SU-DHL-6 (cell line): ENCODE data around the gene APBA2.

Experiments used
- H2AFZ ChIP-seq: fragments of 200-600 bp; sonication (generic); 2 replicates; pipeline ENCODE4 v1.6.1; 2014; ENCODE audit warnings: low read depth, mild to moderate bottlenecking, moderate library complexity, mixed read lengths, antibody characterized with exemption, low read length; ENCODE audit not compliant: severe bottlenecking
- H3F3A ChIP-seq: fragments of 200-600 bp; shearing (Covaris generic); 2 replicates; pipeline ENCODE4 v1.6.0; 2016; ENCODE audit warnings: antibody characterized with exemption, mild to moderate bottlenecking; ENCODE audit not compliant: insufficient read depth
- H3K27ac ChIP-seq: fragments of 200-600 bp; sonication (generic); 2 replicates; pipeline ENCODE4 v1.5.1; 2016; ENCODE audit warnings: low read depth, mild to moderate bottlenecking, low read length, moderate library complexity, mixed read lengths
- H3K27me3 ChIP-seq: fragments of 200-600 bp; sonication (generic), shearing (Covaris generic); 2 replicates; pipeline ENCODE4 v1.6.0; 2014; ENCODE audit warnings: mild to moderate bottlenecking, low read length
- H3K36me3 ChIP-seq: fragments of 200-600 bp; sonication (generic); 2 replicates; pipeline ENCODE4 v1.6.1; 2014; ENCODE audit warnings: mild to moderate bottlenecking, low read length, mixed read lengths
- H3K4me2 ChIP-seq: fragments of 300-600, 200-600 bp; shearing (Covaris generic), sonication (generic); 2 replicates; pipeline ENCODE4 v1.6.0; 2014; ENCODE audit warnings: low read length, low read depth, mild to moderate bottlenecking; ENCODE audit not compliant: poor library complexity, severe bottlenecking
- H3K4me3 ChIP-seq: fragments of 200-600 bp; sonication (generic); 2 replicates; pipeline ENCODE4 v1.5.1; 2014; ENCODE audit warnings: antibody characterized with exemption, low read length, mild to moderate bottlenecking, mixed read lengths; ENCODE audit not compliant: insufficient read depth, poor library complexity, severe bottlenecking
- H3K79me2 ChIP-seq: fragments of 200-600 bp; sonication (generic); 2 replicates; pipeline ENCODE4 v1.6.1; 2014; ENCODE audit warnings: mild to moderate bottlenecking, low read length, moderate library complexity; ENCODE audit not compliant: insufficient read depth
- H3K9ac ChIP-seq: fragments of 200-600 bp; sonication (generic); 2 replicates; pipeline ENCODE4 v1.7.0; 2014; ENCODE audit warnings: mild to moderate bottlenecking, low read length
- H3K9me2 ChIP-seq: fragments of 200-600 bp; sonication (generic); replicated peaks from 2 replicates; pipeline ENCODE4 v1.6.1; 2014; ENCODE audit warnings: low read length; ENCODE audit not compliant: insufficient read depth
- H3K9me3 ChIP-seq: fragments of 200-600 bp; sonication (generic); 2 replicates; pipeline ENCODE4 v1.6.1; 2014; ENCODE audit warnings: low read length, mixed read lengths; ENCODE audit not compliant: insufficient read depth
- H4K20me1 ChIP-seq: fragments of 200-600 bp; sonication (generic); 2 replicates; pipeline ENCODE4 v1.6.1; 2014; ENCODE audit warnings: low read depth, mild to moderate bottlenecking, antibody characterized with exemption, low read length, moderate library complexity, mixed read lengths
- EZH2phosphoT487 ChIP-seq: fragments of 200-600 bp; sonication (generic), shearing (Covaris generic); conservative IDR thresholded peaks from 2 replicates; pipeline ENCODE4 v1.6.1; 2018; ENCODE audit warnings: mild to moderate bottlenecking, antibody characterized with exemption, low read length, moderate library complexity, mixed read lengths
- TF ChIP-seq, protein P1 (sequence below): fragments of 200-600 bp; sonication (generic); IDR thresholded peaks from one replicate; pipeline ENCODE4 v1.5.1; 2017; ENCODE audit warnings: antibody characterized with exemption, mild to moderate bottlenecking, low read length, moderate library complexity; ENCODE audit not compliant: insufficient read depth, poor library complexity, severe bottlenecking

APBA2 gene

DNA sequence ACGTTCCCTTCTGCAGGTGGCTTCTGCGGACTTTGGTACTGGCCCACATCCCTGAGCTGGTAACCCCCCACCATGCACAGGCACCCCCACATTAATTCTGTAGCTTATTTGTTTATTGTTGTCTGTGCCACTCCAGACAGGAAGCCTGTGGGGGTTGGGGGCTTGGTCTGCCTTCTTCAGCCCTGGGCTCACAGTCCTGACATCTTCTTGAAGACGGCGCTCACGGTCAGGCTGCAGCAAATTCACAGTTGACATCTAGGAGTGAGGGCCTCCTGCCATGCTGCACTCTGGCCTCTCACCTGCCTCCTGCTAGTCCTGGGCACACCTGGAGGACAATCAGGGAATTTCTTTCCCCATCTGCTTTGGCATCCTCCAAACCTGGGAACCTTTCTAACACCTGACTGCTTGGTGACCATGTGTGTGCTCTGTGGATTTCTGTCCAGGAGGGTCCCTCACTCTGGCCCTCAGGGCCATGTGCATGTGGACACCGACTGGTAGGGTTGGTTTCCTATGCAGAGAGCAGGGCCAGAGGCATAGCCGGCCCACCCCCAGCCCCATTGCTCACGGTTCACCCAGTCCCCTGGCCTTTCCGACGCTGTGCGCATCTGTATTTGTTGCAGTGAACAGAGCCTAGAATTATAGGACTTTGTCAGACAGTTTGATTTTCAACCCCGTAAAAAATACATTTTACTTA lies 68.8 kb downstream of the APBA2 start:
- Histone ChIP-seq H3K4me3 (no peak overlapping the region), H3K36me3 (no peaks in the 10 kb centered on the region), H3F3A (no peaks in the 10 kb centered on the region), H3K79me2 (no peaks in the 10 kb centered on the region), H3K9me3 (no peaks in the 10 kb centered on the region), H2AFZ (no peak overlapping the region), H3K9me2 (no peaks in the 10 kb centered on the region), H4K20me1 (no peaks in the 10 kb centered on the region), H3K4me2 (no peak overlapping the region), H3K27me3 (no peaks in the 10 kb centered on the region), H3K27ac (no peak overlapping the region), H3K9ac (no peak overlapping the region)
- TF ChIP-seq EZH2phosphoT487 = no peak
- TF ChIP-seq, protein P1, sequence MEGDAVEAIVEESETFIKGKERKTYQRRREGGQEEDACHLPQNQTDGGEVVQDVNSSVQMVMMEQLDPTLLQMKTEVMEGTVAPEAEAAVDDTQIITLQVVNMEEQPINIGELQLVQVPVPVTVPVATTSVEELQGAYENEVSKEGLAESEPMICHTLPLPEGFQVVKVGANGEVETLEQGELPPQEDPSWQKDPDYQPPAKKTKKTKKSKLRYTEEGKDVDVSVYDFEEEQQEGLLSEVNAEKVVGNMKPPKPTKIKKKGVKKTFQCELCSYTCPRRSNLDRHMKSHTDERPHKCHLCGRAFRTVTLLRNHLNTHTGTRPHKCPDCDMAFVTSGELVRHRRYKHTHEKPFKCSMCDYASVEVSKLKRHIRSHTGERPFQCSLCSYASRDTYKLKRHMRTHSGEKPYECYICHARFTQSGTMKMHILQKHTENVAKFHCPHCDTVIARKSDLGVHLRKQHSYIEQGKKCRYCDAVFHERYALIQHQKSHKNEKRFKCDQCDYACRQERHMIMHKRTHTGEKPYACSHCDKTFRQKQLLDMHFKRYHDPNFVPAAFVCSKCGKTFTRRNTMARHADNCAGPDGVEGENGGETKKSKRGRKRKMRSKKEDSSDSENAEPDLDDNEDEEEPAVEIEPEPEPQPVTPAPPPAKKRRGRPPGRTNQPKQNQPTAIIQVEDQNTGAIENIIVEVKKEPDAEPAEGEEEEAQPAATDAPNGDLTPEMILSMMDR = no peak

DNA sequence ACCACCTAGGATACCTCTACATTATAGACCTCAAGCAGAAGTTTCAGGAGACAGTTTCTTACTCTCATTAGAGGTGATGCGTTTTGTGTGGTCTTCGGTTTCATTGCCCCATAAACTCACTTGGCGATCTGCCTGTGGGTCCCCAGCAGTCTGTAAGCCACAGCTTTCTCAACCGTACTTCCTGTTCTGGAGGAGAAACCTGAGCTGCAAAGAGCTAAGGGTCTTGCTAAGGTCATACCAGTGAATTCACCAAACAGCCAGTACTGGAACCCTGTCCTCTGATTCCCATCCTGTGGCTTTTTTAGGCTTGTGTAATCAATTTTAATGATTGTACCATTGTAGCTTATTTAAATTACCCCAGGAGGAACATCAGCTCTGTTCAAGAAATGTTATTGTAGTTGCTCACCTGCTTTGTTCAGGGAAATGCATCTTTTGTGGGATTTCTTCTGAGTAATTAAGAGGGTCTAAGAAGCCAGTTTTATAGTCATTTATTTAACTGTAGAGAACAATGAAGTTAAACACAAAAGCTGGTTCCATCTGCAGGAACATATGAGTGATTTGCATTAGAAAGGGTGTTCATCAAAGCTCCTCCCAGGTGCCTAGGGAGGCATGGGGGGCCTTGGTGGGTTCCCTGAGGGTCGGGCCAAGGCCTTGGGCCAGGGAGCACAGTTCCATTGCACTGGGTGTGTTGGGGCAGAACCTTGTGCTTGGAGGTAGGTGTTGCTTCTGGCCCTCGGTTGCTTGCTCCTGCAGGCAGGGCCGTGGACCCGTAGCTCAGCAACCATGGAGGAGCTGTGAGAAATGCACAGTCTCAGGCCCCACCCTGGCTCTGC lies 69.6 kb downstream of the APBA2 start:
- Histone ChIP-seq H3K79me2 (no peaks in the 10 kb centered on the region), H3K9me2 (no peaks in the 10 kb centered on the region), H3K27ac (no peak overlapping the region), H2AFZ (no peak overlapping the region), H3K27me3 (no peaks in the 10 kb centered on the region), H3K9ac (no peak overlapping the region), H3K4me3 (no peak overlapping the region), H4K20me1 (no peaks in the 10 kb centered on the region), H3K4me2 (no peak overlapping the region), H3K9me3 (no peaks in the 10 kb centered on the region), H3K36me3 (no peaks in the 10 kb centered on the region), H3F3A (no peaks in the 10 kb centered on the region)
- TF ChIP-seq, protein P1 = no peak
- no peak for TF ChIP-seq EZH2phosphoT487

DNA sequence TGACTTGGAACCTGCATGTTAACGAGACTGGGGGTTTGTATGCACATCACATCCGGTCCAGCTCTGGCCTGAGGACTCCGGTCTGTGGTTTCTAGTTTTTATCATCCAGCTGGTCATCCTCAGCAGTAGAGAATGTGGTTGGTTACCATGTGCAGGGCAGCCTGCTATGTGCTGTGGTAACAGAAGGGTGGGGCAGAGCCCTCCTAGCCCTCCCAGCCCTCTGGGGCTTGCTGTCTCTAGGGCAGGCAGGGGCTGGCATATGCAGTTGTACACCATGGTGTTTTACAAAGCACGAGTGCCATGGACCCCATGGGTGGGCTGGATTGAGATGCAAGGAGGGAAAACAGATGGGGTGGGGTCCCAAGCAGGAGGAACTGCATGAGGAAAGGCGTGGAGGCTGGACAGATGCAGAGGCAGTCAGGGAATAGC lies 70.2 kb downstream of the APBA2 start:
- H2AFZ ChIP-seq = no peak overlapping the region
- no peaks in the 10 kb centered on the region for H3K9me2 ChIP-seq
- no peaks in the 10 kb centered on the region for H3K9me3 ChIP-seq
- no peak overlapping the region for H3K9ac ChIP-seq
- no peak overlapping the region for H3K4me2 ChIP-seq
- H3K4me3 ChIP-seq = no peak overlapping the region
- H3F3A ChIP-seq = no peaks in the 10 kb centered on the region
- H3K79me2 ChIP-seq = no peaks in the 10 kb centered on the region
- H3K36me3 ChIP-seq = no peaks in the 10 kb centered on the region
- TF ChIP-seq, protein P1 = no peak
- TF ChIP-seq EZH2phosphoT487 = no peak
- no peaks in the 10 kb centered on the region for H3K27me3 ChIP-seq
- no peak overlapping the region for H3K27ac ChIP-seq
- H4K20me1 ChIP-seq = no peaks in the 10 kb centered on the region
